ENCODE data around the gene APOO.

- TF ChIP-seq CTCF (conservative IDR thresholded peaks at IDR 0.05) (no peak), ZFX (IDR thresholded peaks at IDR 0.05) (no peak)
These were observed 81.1 kb downstream of the APOO start for GRCh38 chrX:23826653-23827052.
